Testis (tissue), 3 donors: ENCODE data around the gene SGCG. TPM values are rescaled to one million over a fixed set of nuclear protein-coding genes. Genes with fewer than 3 reads are reported as not detected.
A peak's percentile ranks its signal among the peaks of the same experiment; 100 is the strongest.
"Not testable (repeated sequence)": the region's sequence is repeated elsewhere in the genome, so short reads cannot be mapped to it uniquely, and the experiment has no call there.

Experiments used
- DNase-seq: peaks from one replicate; pipeline ENCODE4 v3.0.0-alpha.2; 2019
- H3K27ac ChIP-seq, 2 donors: fragments of 200-600 bp; sonication (generic); one replicate each; pipeline ENCODE4 v1.5.1; 2019
- H3K27me3 ChIP-seq: fragments of 200-600 bp; sonication (generic); one replicate; pipeline ENCODE4 v1.5.1; 2019
- H3K36me3 ChIP-seq: fragments of 200-600 bp; sonication (generic); one replicate; pipeline ENCODE4 v1.5.1; 2017; ENCODE audit warnings: low read depth; ENCODE audit errors: missing control alignments
- H3K4me1 ChIP-seq: fragments of 200-600 bp; sonication (generic); one replicate; pipeline ENCODE4 v1.5.1; 2019
- H3K4me3 ChIP-seq, 2 donors: fragments of 200-600 bp; sonication (generic); one replicate each; pipeline ENCODE4 v1.5.1; 2017 to 2019
- H3K9me3 ChIP-seq: fragments of 200-600 bp; sonication (generic); one replicate; pipeline ENCODE4 v1.5.1; 2017
- CTCF ChIP-seq, 3 experiments: fragments of 450-650 bp in 2 of 3; fragments of 200-600 bp in 1 of 3; sonication (generic) in 1 of 3; IDR thresholded peaks; one replicate each; pipeline ENCODE4 v1.5.1; 2016 to 2019; ENCODE audit warnings: antibody characterized with exemption in 3 of 3, mild to moderate bottlenecking in 2 of 3, moderate library complexity in 1 of 3
- POLR2A ChIP-seq: fragments of 450-650 bp; IDR thresholded peaks from one replicate; pipeline ENCODE4 v1.6.1; 2017; ENCODE audit warnings: antibody characterized with exemption, mild to moderate bottlenecking, moderate library complexity
- WGBS, 2 donors: methylation state at CpG; one replicate each; pipeline ENCODE4 v1.1.5; 2018; 5-methylcytosine and 5-hydroxymethylcytosine counted together
- intact Hi-C: fragments of 100-400 bp; cut with DNase I; formaldehyde crosslinking; loops from one replicate; pipeline ENCODE4 v1.15.1; 2023; ENCODE audit warnings: low total_unique reads
- polyA plus RNA-seq: library from polyadenylated mRNA; stranded (reverse); fragments of 350-450 nt; fragmentation: Illumina TruSeq; extraction: RNeasy Lipid Tissue Mini Kit (QIAGEN cat#74804); gene quantifications from one replicate; pipeline ENCODE4 v1.2.3, GENCODE V29; 2014; ENCODE audit warnings: low read depth, low replicate concordance; ENCODE audit not compliant: insufficient read depth
- total RNA-seq, 2 donors: library from RNA; depleted of rRNA; stranded (reverse); fragments of >200 nt; gene quantifications; one replicate each; pipeline ENCODE4 v1.2.3, GENCODE V29; 2016

The SGCG gene
- total and polyA plus RNA-seq, 3 donors from 2014 or later: 1.5 to 2.9 (median 2.2) TPM

DNA sequence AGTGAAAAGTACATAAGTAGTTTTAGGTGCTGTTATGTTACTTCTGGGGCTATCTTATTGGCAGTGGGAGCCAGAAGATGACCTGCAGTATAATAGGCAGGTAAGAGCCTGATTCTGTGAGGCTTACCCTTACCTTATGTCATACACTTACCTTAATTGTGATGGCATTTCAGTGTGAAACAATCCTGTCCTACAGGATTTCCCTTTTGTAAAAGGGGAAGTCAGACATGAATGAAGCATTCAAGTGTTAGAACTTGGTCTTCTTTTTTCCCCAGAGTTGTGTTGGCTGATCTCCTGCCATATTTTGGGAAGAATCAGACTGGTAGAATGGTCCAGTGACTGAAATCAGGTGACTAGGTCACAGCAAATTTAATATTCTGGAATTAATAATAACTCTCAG lies 55.2 kb downstream of the SGCG start:
- intact Hi-C loops: no loop called here
- TF ChIP-seq CTCF (IDR thresholded peaks at IDR 0.05) (no peak), POLR2A (no peak)
- DNase-seq: no peak

DNA sequence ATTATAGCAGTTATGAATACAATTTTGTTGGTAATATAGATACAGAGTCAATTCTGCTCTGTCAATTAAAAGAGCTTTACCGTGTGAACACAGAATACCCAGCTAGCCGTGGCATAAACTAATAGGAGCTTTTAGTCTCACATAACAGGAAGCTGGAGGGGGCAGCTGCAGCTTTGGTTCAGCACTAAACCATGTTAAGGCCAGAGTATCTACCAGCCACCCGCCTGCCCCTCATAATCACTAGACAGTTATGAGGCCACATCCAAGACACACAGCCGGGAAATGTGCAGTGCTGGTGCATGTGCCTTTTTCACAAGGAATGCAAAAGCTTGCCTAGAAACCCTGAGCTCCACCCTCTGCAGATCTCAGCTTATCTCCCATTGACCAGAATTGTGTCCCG lies 62.3 kb downstream of the SGCG start:
- Histone ChIP-seq H3K4me1 (peaks cover 7% of the 10 kb centered on the region), H3K27me3 (no peaks in the 10 kb centered on the region), H3K27ac (no peak overlapping the region), H3K4me3 (no peak overlapping the region), H3K9me3 (no peaks in the 10 kb centered on the region), H3K36me3 (no peaks in the 10 kb centered on the region)
- TF ChIP-seq CTCF (IDR thresholded peaks at IDR 0.05) (no peak), POLR2A (no peak)
- no peak for DNase-seq
- 86 to 90% methylated on average over 5 of the region's 5 CpGs for WGBS, 2 donors
- intact Hi-C loops: no loop called here

More for the DNA sequence above, 55.2 kb downstream of the SGCG start:
- H3K27me3 ChIP-seq: no peaks in the 10 kb centered on the region
- H3K4me3 ChIP-seq: no peak overlapping the region
- H3K27ac ChIP-seq: no peak overlapping the region
- H3K4me1 ChIP-seq: peaks cover 7% of the 10 kb centered on the region
- no peaks in the 10 kb centered on the region for H3K36me3 ChIP-seq
- H3K9me3 ChIP-seq: no peaks in the 10 kb centered on the region

DNA sequence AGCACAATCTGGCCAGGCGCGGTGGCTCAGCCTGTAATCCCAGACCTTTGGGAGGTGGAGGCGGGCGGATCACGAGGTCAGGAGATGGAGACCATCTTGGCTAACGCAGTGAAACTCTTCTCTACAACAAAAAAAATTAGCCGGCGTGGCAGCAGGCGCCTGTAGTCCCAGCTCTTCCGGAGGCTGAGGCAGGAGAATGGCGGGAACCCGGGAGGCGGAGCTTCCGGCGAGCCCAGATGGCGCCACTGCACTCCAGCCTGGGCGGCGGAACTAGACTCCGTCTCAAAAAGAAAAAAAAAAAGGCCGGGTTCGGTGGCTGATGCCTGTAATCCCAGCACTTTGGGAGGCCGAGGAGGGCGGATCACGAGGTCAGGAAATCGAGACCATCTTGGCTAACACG lies 67.6 kb downstream of the SGCG start:
- Histone ChIP-seq H3K27ac (peak overlapping the region in 1 of 2 donors; percentile 18), H3K4me3 (peak overlapping the region; percentile 26 to 36)
- H3K36me3 ChIP-seq, H3K27me3 ChIP-seq, H3K9me3 ChIP-seq, intact Hi-C loops, H3K4me1 ChIP-seq: not testable (repeated sequence)
- 80 to 82% methylated on average over 25 to 26 of the region's 26 CpGs for WGBS, 2 donors
- peak; percentile 64 for DNase-seq

DNA sequence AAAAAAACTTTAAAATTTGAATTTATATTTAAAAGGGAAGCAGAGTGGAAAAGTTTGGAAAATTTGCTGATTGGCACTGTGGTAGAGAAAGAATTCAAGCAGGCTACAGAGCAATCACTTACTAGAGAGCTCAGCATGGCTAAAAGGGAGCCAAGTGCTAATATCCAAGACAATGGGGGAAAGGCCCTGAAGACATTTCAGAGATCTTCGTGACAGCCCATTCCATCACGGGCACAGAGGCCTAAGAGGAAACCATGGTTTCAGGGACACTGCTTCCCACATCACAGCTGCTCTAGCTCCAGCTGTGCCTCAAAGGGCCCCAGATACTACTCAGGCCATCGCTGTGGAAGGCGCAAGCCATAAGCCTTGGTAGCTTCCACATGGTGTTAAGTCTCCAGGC lies 73.7 kb downstream of the SGCG start:
- Histone ChIP-seq H3K27me3 (no peaks in the 10 kb centered on the region), H3K9me3 (no peaks in the 10 kb centered on the region), H3K27ac (no peak overlapping the region), H3K4me1 (no peaks in the 10 kb centered on the region), H3K36me3 (no peaks in the 10 kb centered on the region), H3K4me3 (no peak overlapping the region)
- intact Hi-C loops: no loop called here
- TF ChIP-seq CTCF (IDR thresholded peaks at IDR 0.05) (no peak), POLR2A (no peak)
- WGBS, 2 donors: 97 to 100% methylated on average over 4 of the region's 4 CpGs
- DNase-seq: no peak

DNA sequence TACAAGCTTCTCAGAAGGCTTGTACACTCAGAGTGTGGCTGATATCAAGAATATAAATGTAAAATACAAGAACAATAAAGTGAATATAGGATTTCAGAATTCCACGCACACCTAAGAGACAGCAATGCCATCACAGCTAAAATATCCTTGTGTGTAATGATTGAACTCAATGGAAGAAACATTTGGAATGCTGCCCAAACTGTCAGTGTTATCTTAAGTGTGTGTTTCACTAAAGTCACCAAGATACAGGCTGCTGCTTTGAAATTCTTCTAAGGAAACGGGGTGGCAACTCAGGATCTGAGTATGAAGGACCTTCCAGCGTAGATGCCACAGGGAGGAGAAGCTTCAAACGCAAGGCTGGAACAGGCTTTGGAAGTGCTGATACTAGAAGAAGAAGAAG lies 86.8 kb downstream of the SGCG start:
- H3K4me3 ChIP-seq: no peak overlapping the region
- no peak for DNase-seq
- 65 to 77% methylated on average over 4 of the region's 4 CpGs for WGBS, 2 donors
- no peaks in the 10 kb centered on the region for H3K4me1 ChIP-seq
- TF ChIP-seq POLR2A (no peak), CTCF (IDR thresholded peaks at IDR 0.05) (no peak)
- intact Hi-C loops: no loop called here
- H3K9me3 ChIP-seq: no peaks in the 10 kb centered on the region
- H3K27ac ChIP-seq: no peak overlapping the region
- no peaks in the 10 kb centered on the region for H3K27me3 ChIP-seq
- no peaks in the 10 kb centered on the region for H3K36me3 ChIP-seq
